HepG2 (cell line): Measurements from ENCODE around the gene ACO1. TPM values are rescaled to one million over a fixed set of nuclear protein-coding genes. Genes with fewer than 3 reads are reported as not detected.

Experiments used
- CCAR2 ChIP-seq: fragments of 200-400 bp; formaldehyde crosslinking; optimal IDR thresholded peaks from 2 replicates; pipeline ENCODE3; 2018; ENCODE audit warnings: low read depth, mild to moderate bottlenecking, low read length, moderate library complexity
- FOXC1 ChIP-seq: sonication (generic); formaldehyde crosslinking; IDR thresholded peaks from 2 replicates; pipeline ENCODE4 v1.8.0; 2022; ENCODE audit warnings: mild to moderate bottlenecking, missing genetic modification reagents, borderline replicate concordance
- FOXK2 ChIP-seq: fragments of 450-650 bp; IDR thresholded peaks from 2 replicates; pipeline ENCODE4 v1.6.1; 2016
- HNRNPUL1 ChIP-seq: fragments of 200-400 bp; formaldehyde crosslinking; IDR thresholded peaks from 2 replicates; pipeline ENCODE4 v1.6.1; 2017; ENCODE audit warnings: low read depth, mild to moderate bottlenecking, low read length, moderate library complexity
- KLF6 ChIP-seq: IDR thresholded peaks from 2 replicates; pipeline ENCODE4 v1.8.0; 2016; ENCODE audit warnings: missing biosample characterization, missing genetic modification reagents
- MATR3 ChIP-seq: sonication (generic); formaldehyde crosslinking; IDR thresholded peaks from 2 replicates; pipeline ENCODE4 v1.4.0; 2020; ENCODE audit warnings: missing genetic modification reagents
- MIXL1 ChIP-seq: IDR thresholded peaks from 2 replicates; pipeline ENCODE4 v1.6.1; 2016
- MLLT10 ChIP-seq: sonication (generic); formaldehyde crosslinking; IDR thresholded peaks from 2 replicates; pipeline ENCODE4 v1.4.0; 2020; ENCODE audit warnings: missing genetic modification reagents
- MTF2 ChIP-seq: sonication (generic); formaldehyde crosslinking; IDR thresholded peaks from 2 replicates; pipeline ENCODE4 v1.5.0; 2020; ENCODE audit warnings: missing genetic modification reagents, borderline replicate concordance
- PITX1 ChIP-seq: sonication (generic); formaldehyde crosslinking; IDR thresholded peaks from 2 replicates; pipeline ENCODE4 v1.5.1; 2020; ENCODE audit warnings: mild to moderate bottlenecking, missing genetic modification reagents
- RXRA ChIP-seq: sonication (generic); formaldehyde crosslinking; IDR thresholded peaks from 2 replicates; pipeline ENCODE4 v1.5.1; 2020; ENCODE audit warnings: missing genetic modification reagents
- SRY ChIP-seq: sonication (generic); formaldehyde crosslinking; IDR thresholded peaks from 2 replicates; pipeline ENCODE4 v1.8.0; 2022; ENCODE audit warnings: mild to moderate bottlenecking, missing genetic modification reagents
- SSRP1 ChIP-seq: IDR thresholded peaks from 2 replicates; pipeline ENCODE4 v1.6.1; 2016; ENCODE audit warnings: control low read depth
- ZFP36L2 ChIP-seq: sonication (generic); formaldehyde crosslinking; IDR thresholded peaks from 2 replicates; pipeline ENCODE4 v1.4.0; 2020; ENCODE audit warnings: missing genetic modification reagents
- ZFP90 ChIP-seq: sonication (generic); formaldehyde crosslinking; IDR thresholded peaks from 2 replicates; pipeline ENCODE4 v1.8.0; 2022; ENCODE audit warnings: missing genetic modification reagents, mild to moderate bottlenecking, inconsistent platforms, borderline replicate concordance
- ZNF138 ChIP-seq: sonication (generic); formaldehyde crosslinking; IDR thresholded peaks from 2 replicates; pipeline ENCODE4 v1.5.0; 2020; ENCODE audit warnings: mild to moderate bottlenecking, low read depth, missing genetic modification reagents
- ZNF260 ChIP-seq: sonication (generic); formaldehyde crosslinking; IDR thresholded peaks from 2 replicates; pipeline ENCODE4 v1.4.0; 2020; ENCODE audit warnings: missing genetic modification reagents, low read depth, mild to moderate bottlenecking, borderline replicate concordance
- ZNF33B ChIP-seq: sonication (generic); formaldehyde crosslinking; IDR thresholded peaks from 2 replicates; pipeline ENCODE4 v1.5.1; 2020; ENCODE audit warnings: mild to moderate bottlenecking, missing genetic modification reagents
- ZNF749 ChIP-seq: sonication (generic); formaldehyde crosslinking; IDR thresholded peaks from 2 replicates; pipeline ENCODE4 v1.8.0; 2022; ENCODE audit warnings: mild to moderate bottlenecking, missing genetic modification reagents, moderate library complexity, borderline replicate concordance
- polyA plus RNA-seq, 8 experiments: library from polyadenylated mRNA; depleted of rRNA in 3 of 8; stranded (reverse) in 7 of 8; unstranded in 1 of 8; fragments of >200 nt; fragmentation: Illumina TruSeq in 4 of 8; extraction: Trizol in 4 of 8; gene quantifications; 2 replicates each; pipeline versions ENCODE4 v1.2.1 to v1.2.3, GENCODE V29; 2011 to 2016; ENCODE audit warnings: low read depth in 4 of 8, missing spikeins in 1 of 8, mixed read lengths in 1 of 8; ENCODE audit not compliant: insufficient read depth in 1 of 8
- total RNA-seq, 5 experiments: library from RNA; depleted of rRNA; stranded (reverse); fragments of >200 nt; fragmentation: Illumina TruSeq; extraction: Trizol; gene quantifications; 2 replicates each; pipeline ENCODE4 v1.2.3, GENCODE V29; 2016; ENCODE audit warnings: low read depth in 1 of 5
- TF ChIP-seq, protein P1 (sequence below): sonication (generic); formaldehyde crosslinking; IDR thresholded peaks from 2 replicates; pipeline ENCODE4 v1.5.0; 2020; ENCODE audit warnings: mild to moderate bottlenecking, missing genetic modification reagents, borderline replicate concordance
- TF ChIP-seq, protein P2 (sequence below): sonication (generic); formaldehyde crosslinking; IDR thresholded peaks from 2 replicates; pipeline ENCODE4 v1.5.0; 2020; ENCODE audit warnings: missing genetic modification reagents
- TF ChIP-seq, protein P3 (sequence below): sonication (generic); formaldehyde crosslinking; IDR thresholded peaks from 2 replicates; pipeline ENCODE4 v1.4.0; 2020; ENCODE audit warnings: missing genetic modification reagents, mild to moderate bottlenecking, borderline replicate concordance
- TF ChIP-seq, protein P4 (sequence below): IDR thresholded peaks from 2 replicates; pipeline ENCODE4 v1.6.1; 2016; ENCODE audit warnings: mild to moderate bottlenecking, missing biosample characterization, missing genetic modification reagents

The ACO1 gene
- total and polyA plus RNA-seq, 2 of the 13 experiments (the other 11 are each of a cell fraction or from before 2014, with no cell fraction given): 20.1 to 48.2 TPM

DNA sequence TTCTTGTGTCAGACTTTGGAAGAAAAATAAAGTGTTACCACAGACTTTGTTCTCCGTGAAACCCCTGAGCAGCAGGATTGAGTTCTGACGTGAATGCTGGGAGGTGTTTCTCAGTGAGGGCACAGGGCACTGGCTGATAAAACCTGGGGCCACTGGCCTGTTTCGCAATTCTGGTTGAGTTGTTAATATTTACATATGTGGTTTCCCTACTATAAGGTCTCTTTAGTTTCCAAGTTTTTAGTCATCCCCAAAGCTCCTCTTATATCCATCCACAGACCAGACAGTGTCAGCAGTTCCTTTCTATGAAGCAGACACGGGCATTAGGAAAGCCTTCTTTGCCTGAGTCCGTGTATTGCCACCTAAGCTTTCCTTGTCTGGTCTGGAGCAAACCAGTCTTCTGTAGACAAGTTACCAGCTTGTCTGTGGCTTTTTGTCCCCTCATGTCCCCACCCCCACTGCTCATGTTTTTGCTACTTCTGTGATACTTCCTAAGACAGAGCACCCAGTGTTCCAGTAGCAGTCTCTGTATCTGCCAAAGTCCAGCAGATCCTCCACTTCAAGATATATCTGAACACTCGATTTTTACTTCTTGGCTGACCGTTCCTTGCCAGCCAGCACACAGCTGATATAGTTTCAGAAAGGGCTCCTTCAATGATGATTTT, 42.0 kb downstream of the ACO1 start (continued):
- TF ChIP-seq, protein P1, sequence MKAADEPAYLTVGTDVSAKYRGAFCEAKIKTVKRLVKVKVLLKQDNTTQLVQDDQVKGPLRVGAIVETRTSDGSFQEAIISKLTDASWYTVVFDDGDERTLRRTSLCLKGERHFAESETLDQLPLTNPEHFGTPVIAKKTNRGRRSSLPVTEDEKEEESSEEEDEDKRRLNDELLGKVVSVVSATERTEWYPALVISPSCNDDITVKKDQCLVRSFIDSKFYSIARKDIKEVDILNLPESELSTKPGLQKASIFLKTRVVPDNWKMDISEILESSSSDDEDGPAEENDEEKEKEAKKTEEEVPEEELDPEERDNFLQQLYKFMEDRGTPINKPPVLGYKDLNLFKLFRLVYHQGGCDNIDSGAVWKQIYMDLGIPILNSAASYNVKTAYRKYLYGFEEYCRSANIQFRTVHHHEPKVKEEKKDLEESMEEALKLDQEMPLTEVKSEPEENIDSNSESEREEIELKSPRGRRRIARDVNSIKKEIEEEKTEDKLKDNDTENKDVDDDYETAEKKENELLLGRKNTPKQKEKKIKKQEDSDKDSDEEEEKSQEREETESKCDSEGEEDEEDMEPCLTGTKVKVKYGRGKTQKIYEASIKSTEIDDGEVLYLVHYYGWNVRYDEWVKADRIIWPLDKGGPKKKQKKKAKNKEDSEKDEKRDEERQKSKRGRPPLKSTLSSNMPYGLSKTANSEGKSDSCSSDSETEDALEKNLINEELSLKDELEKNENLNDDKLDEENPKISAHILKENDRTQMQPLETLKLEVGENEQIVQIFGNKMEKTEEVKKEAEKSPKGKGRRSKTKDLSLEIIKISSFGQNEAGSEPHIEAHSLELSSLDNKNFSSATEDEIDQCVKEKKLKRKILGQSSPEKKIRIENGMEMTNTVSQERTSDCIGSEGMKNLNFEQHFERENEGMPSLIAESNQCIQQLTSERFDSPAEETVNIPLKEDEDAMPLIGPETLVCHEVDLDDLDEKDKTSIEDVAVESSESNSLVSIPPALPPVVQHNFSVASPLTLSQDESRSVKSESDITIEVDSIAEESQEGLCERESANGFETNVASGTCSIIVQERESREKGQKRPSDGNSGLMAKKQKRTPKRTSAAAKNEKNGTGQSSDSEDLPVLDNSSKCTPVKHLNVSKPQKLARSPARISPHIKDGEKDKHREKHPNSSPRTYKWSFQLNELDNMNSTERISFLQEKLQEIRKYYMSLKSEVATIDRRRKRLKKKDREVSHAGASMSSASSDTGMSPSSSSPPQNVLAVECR: peak; percentile 40; the same call in 1 of the 2 replicates
- TF ChIP-seq PITX1 (CRISPR knock-in tag) (peak; percentile 83), ZFP90 (no peak), ZNF260 (CRISPR knock-in tag) (no peak), RXRA (CRISPR knock-in tag) (peak; percentile 72; the same call in 1 of the 2 replicates), MATR3 (CRISPR knock-in tag) (no peak), ZFP36L2 (CRISPR knock-in tag) (no peak), MLLT10 (no peak), FOXC1 (CRISPR knock-in tag) (no peak), HNRNPUL1 (no peak), ZNF138 (no peak), KLF6 (peak; percentile 64; the same call in 1 of the 2 replicates), ZNF33B (CRISPR knock-in tag) (no peak), MTF2 (CRISPR knock-in tag) (no peak), MIXL1 (CRISPR knock-in tag) (peak; percentile 37; the same call in 1 of the 2 replicates), SSRP1 (CRISPR knock-in tag) (no peak), CCAR2 (no peak), SRY (CRISPR knock-in tag) (no peak), FOXK2 (no peak), ZNF749 (CRISPR knock-in tag) (no peak)
- TF ChIP-seq, protein P2, sequence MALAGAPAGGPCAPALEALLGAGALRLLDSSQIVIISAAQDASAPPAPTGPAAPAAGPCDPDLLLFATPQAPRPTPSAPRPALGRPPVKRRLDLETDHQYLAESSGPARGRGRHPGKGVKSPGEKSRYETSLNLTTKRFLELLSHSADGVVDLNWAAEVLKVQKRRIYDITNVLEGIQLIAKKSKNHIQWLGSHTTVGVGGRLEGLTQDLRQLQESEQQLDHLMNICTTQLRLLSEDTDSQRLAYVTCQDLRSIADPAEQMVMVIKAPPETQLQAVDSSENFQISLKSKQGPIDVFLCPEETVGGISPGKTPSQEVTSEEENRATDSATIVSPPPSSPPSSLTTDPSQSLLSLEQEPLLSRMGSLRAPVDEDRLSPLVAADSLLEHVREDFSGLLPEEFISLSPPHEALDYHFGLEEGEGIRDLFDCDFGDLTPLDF (CRISPR knock-in tag): no peak
- TF ChIP-seq, protein P3, sequence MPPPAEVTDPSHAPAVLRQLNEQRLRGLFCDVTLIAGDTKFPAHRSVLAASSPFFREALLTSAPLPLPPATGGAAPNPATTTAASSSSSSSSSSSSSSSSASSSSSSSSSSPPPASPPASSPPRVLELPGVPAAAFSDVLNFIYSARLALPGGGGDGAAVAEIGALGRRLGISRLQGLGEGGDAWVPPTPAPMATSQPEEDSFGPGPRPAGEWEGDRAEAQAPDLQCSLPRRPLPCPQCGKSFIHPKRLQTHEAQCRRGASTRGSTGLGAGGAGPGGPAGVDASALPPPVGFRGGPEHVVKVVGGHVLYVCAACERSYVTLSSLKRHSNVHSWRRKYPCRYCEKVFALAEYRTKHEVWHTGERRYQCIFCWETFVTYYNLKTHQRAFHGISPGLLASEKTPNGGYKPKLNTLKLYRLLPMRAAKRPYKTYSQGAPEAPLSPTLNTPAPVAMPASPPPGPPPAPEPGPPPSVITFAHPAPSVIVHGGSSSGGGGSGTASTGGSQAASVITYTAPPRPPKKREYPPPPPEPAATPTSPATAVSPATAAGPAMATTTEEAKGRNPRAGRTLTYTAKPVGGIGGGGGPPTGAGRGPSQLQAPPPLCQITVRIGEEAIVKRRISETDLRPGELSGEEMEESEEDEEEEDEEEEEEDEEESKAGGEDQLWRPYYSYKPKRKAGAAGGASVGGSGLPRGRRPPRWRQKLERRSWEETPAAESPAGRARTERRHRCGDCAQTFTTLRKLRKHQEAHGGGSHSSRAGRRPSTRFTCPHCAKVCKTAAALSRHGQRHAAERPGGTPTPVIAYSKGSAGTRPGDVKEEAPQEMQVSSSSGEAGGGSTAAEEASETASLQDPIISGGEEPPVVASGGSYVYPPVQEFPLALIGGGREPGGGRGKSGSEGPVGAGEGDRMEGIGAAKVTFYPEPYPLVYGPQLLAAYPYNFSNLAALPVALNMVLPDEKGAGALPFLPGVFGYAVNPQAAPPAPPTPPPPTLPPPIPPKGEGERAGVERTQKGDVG: no peak
- TF ChIP-seq, protein P4, sequence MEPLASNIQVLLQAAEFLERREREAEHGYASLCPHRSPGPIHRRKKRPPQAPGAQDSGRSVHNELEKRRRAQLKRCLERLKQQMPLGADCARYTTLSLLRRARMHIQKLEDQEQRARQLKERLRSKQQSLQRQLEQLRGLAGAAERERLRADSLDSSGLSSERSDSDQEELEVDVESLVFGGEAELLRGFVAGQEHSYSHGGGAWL (CRISPR knock-in tag): no peak
